IMR-90 (cell line): ENCODE data around the gene EHBP1L1. TPM values are rescaled to one million over a fixed set of nuclear protein-coding genes. Genes with fewer than 3 reads are reported as not detected.

Experiments
- ATAC-seq: fragments of 200-7000 bp; cut with Tn5 transposase; 2 replicates; pipeline ENCODE4 v1.9.1; 2020; ENCODE audit warnings: low read depth, mild to moderate bottlenecking, moderate library complexity
- BruUV-seq: library from RNA; stranded (reverse); fragments of 400-500 nt; replicated peaks from 2 replicates; lab custom pipeline; 2021; lab: Mats Ljungman, UMichigan
- CTCF ChIA-PET: fragments of 300-600 bp; formaldehyde crosslinking; extraction: SDS; loops from one replicate; lab custom pipeline; 2021; ENCODE audit warnings: antibody characterized with exemption; lab: Yijun Ruan, JAX
- POLR2A ChIA-PET: fragments of 300-600 bp; sonication (Branson Sonifier 250); formaldehyde crosslinking; loops from one replicate; lab custom pipeline; 2022; ENCODE audit warnings: antibody characterized with exemption; ENCODE audit not compliant: unreplicated experiment; lab: Charles Lee
- DNase-seq: peaks from one replicate; pipeline ENCODE4 v3.0.0; 2013
- H2AFZ ChIP-seq: replicated peaks from 2 replicates; pipeline ENCODE3; 2013; ENCODE audit warnings: low read length, mild to moderate bottlenecking; ENCODE audit not compliant: poor library complexity
- H2AK5ac ChIP-seq: 2 replicates; pipeline ENCODE4 v1.6.1; 2013; ENCODE audit warnings: low read depth, low read length, inconsistent platforms
- H2AK9ac ChIP-seq: replicated peaks from 2 replicates; pipeline ENCODE3; 2013; ENCODE audit warnings: mild to moderate bottlenecking, low read depth, low read length, moderate library complexity; ENCODE audit not compliant: poor library complexity
- H2BK120ac ChIP-seq: 2 replicates; pipeline ENCODE4 v1.6.1; 2013; ENCODE audit warnings: low read depth, low read length, inconsistent platforms
- H2BK15ac ChIP-seq: 3 replicates; pipeline ENCODE4 v1.6.1; 2013; ENCODE audit warnings: low read depth, low read length, inconsistent platforms
- H2BK20ac ChIP-seq: 2 replicates; pipeline ENCODE4 v1.6.1; 2013; ENCODE audit warnings: low read depth, mild to moderate bottlenecking, inconsistent platforms, low read length, moderate library complexity
- H2BK5ac ChIP-seq: 2 replicates; pipeline ENCODE4 v1.6.1; 2013; ENCODE audit warnings: mild to moderate bottlenecking, low read depth, low read length, inconsistent platforms; ENCODE audit not compliant: poor library complexity, severe bottlenecking
- H3K14ac ChIP-seq: replicated peaks from 2 replicates; pipeline ENCODE4 v1.6.1; 2013; ENCODE audit warnings: low read depth, low read length, inconsistent platforms
- H3K18ac ChIP-seq: 2 replicates; pipeline ENCODE4 v1.6.1; 2013; ENCODE audit warnings: low read depth, low read length, control low read depth
- H3K23ac ChIP-seq: 2 replicates; pipeline ENCODE4 v1.6.1; 2013; ENCODE audit warnings: low read depth, low read length, inconsistent platforms
- H3K27ac ChIP-seq: 2 replicates; pipeline ENCODE4 v1.5.1; 2013; ENCODE audit warnings: mild to moderate bottlenecking, control low read depth, low read length; ENCODE audit not compliant: insufficient read depth
- H3K27me3 ChIP-seq: 2 replicates; pipeline ENCODE4 v1.6.1; 2013; ENCODE audit warnings: low read length; ENCODE audit not compliant: control insufficient read depth, insufficient read depth
- H3K36me3 ChIP-seq: 2 replicates; pipeline ENCODE4 v1.6.1; 2013; ENCODE audit warnings: low read length, mixed read lengths; ENCODE audit not compliant: control insufficient read depth, insufficient read depth
- H3K4ac ChIP-seq: 2 replicates; pipeline ENCODE4 v1.6.1; 2013; ENCODE audit warnings: low read depth, low read length, inconsistent platforms
- H3K4me1 ChIP-seq: 2 replicates; pipeline ENCODE4 v1.6.1; 2013; ENCODE audit warnings: low read length, mixed read lengths; ENCODE audit not compliant: control insufficient read depth, insufficient read depth
- H3K4me2 ChIP-seq: 2 replicates; pipeline ENCODE4 v1.6.1; 2013; ENCODE audit warnings: low read depth, mild to moderate bottlenecking, control low read depth, low read length, moderate library complexity
- H3K4me3 ChIP-seq: 2 replicates; pipeline ENCODE4 v1.5.1; 2013; ENCODE audit warnings: low read depth, mild to moderate bottlenecking, control low read depth, low read length, moderate library complexity; ENCODE audit not compliant: insufficient read depth
- H3K56ac ChIP-seq: 2 replicates; pipeline ENCODE4 v1.6.1; 2013; ENCODE audit warnings: low read length, inconsistent platforms; ENCODE audit not compliant: insufficient read depth; ENCODE audit errors: extremely low read depth
- H3K79me1 ChIP-seq, 2 experiments: 2 replicates each; pipeline ENCODE4 v1.6.1; 2013; ENCODE audit warnings: low read length in 2 of 2, inconsistent platforms in 1 of 2, low read depth in 1 of 2
- H3K9ac ChIP-seq: 2 replicates; pipeline ENCODE4 v1.6.1; 2013; ENCODE audit warnings: low read depth, low read length, control low read depth
- H3K9me1 ChIP-seq: 2 replicates; pipeline ENCODE4 v1.6.1; 2013; ENCODE audit warnings: low read length, inconsistent platforms; ENCODE audit not compliant: insufficient read depth
- H3K9me3 ChIP-seq: 2 replicates; pipeline ENCODE4 v1.6.1; 2013; ENCODE audit warnings: low read length; ENCODE audit not compliant: control insufficient read depth, insufficient read depth
- H4K20me1 ChIP-seq: 2 replicates; pipeline ENCODE4 v1.6.1; 2013; ENCODE audit warnings: low read length, inconsistent platforms; ENCODE audit not compliant: insufficient read depth
- H4K5ac ChIP-seq: 2 replicates; pipeline ENCODE4 v1.6.1; 2013; ENCODE audit warnings: mild to moderate bottlenecking, low read depth, low read length, control low read depth
- H4K8ac ChIP-seq, 2 experiments: 2 replicates each; pipeline ENCODE4 v1.6.1; 2013; ENCODE audit warnings: low read depth in 2 of 2, low read length in 2 of 2, control low read depth in 1 of 2, inconsistent platforms in 1 of 2
- H4K91ac ChIP-seq: 2 replicates; pipeline ENCODE4 v1.6.1; 2013; ENCODE audit warnings: low read depth, low read length, inconsistent platforms; ENCODE audit not compliant: insufficient read depth
- BHLHE40 ChIP-seq: fragments of 150-350 bp; IDR thresholded peaks from 2 replicates; pipeline ENCODE4 v1.6.1; 2016; ENCODE audit warnings: mild to moderate bottlenecking, low read depth, low read length
- CEBPB ChIP-seq: IDR thresholded peaks from 2 replicates; pipeline ENCODE4 v1.6.1; 2012; ENCODE audit warnings: low read depth, low read length, improper control_type of control experiment
- CHD1 ChIP-seq: IDR thresholded peaks from 2 replicates; pipeline ENCODE4 v1.6.1; 2012; ENCODE audit warnings: low read depth, low read length, improper control_type of control experiment
- CTCF ChIP-seq: conservative IDR thresholded peaks from 2 replicates; pipeline ENCODE4 v1.5.1; 2012; ENCODE audit warnings: mild to moderate bottlenecking, low read depth, low read length, improper control_type of control experiment
- FOS ChIP-seq: fragments of 150-350 bp; IDR thresholded peaks from 2 replicates; pipeline ENCODE4 v1.6.1; 2016; ENCODE audit warnings: low read depth, low read length
- MAFK ChIP-seq: IDR thresholded peaks from 2 replicates; pipeline ENCODE4 v1.6.1; 2012; ENCODE audit warnings: low read depth, low read length, improper control_type of control experiment
- MAZ ChIP-seq: IDR thresholded peaks from 2 replicates; pipeline ENCODE4 v1.6.1; 2012; ENCODE audit warnings: low read depth, mild to moderate bottlenecking, low read length, improper control_type of control experiment, moderate library complexity, borderline replicate concordance
- MXI1 ChIP-seq: IDR thresholded peaks from 2 replicates; pipeline ENCODE4 v1.6.1; 2012; ENCODE audit warnings: low read depth, mild to moderate bottlenecking, low read length, moderate library complexity, borderline replicate concordance
- NFE2L2 ChIP-seq: fragments of 150-350 bp; IDR thresholded peaks from 2 replicates; pipeline ENCODE4 v1.6.1; 2016; ENCODE audit warnings: low read depth, mild to moderate bottlenecking, low read length
- POLR2A ChIP-seq: IDR thresholded peaks from 2 replicates; pipeline ENCODE4 v1.6.1; 2012; ENCODE audit warnings: mild to moderate bottlenecking, low read depth, low read length
- RAD21 ChIP-seq: IDR thresholded peaks from 2 replicates; pipeline ENCODE4 v1.6.1; 2012; ENCODE audit warnings: low read length, improper control_type of control experiment
- RCOR1 ChIP-seq: IDR thresholded peaks from 2 replicates; pipeline ENCODE4 v1.6.1; 2012; ENCODE audit warnings: mild to moderate bottlenecking, low read length, improper control_type of control experiment; ENCODE audit not compliant: insufficient replicate concordance
- RFX5 ChIP-seq: IDR thresholded peaks from 2 replicates; pipeline ENCODE4 v1.8.0; 2012; ENCODE audit warnings: low read depth, mild to moderate bottlenecking, low read length, moderate library complexity
- SMC3 ChIP-seq: fragments of 150-350 bp; IDR thresholded peaks from 2 replicates; pipeline ENCODE4 v1.6.1; 2016; ENCODE audit warnings: low read depth, mild to moderate bottlenecking, antibody characterized with exemption, low read length, moderate library complexity
- USF2 ChIP-seq: fragments of 150-350 bp; IDR thresholded peaks from 2 replicates; pipeline ENCODE4 v1.6.1; 2017; ENCODE audit warnings: mild to moderate bottlenecking, antibody characterized with exemption, low read length, low read depth
- WGBS, 2 experiments: methylation state at CpG; one replicate each; pipeline versions ENCODE4 v1.1.5 to v1.1.7; 2013; ENCODE audit warnings: missing lambda C conversion rate in 2 of 2; ENCODE audit not compliant: insufficient read length in 1 of 2; ENCODE audit errors: extremely low coverage in 2 of 2; 5-methylcytosine and 5-hydroxymethylcytosine counted together
- dilution Hi-C: fragments of 300-500 bp; cut with HindIII; formaldehyde crosslinking; loops from one replicate; pipeline ENCODE4 v1.14.3; 2018; ENCODE audit warnings: low sequenced_read_pairs; ENCODE audit not compliant: unreplicated experiment
- in situ Hi-C: fragments of 300-500 bp; cut with MboI; formaldehyde crosslinking; loops from 3 replicates; pipeline ENCODE4 v1.14.3; 2019; ENCODE audit warnings: low sequenced_read_pairs, inconsistent platforms, mixed read lengths
- intact Hi-C: fragments of 100-400 bp; cut with micrococcal nuclease; formaldehyde crosslinking; loops from 2 replicates; pipeline ENCODE4 v1.10.0; 2022
- polyA plus RNA-seq, 3 experiments: library from polyadenylated mRNA; depleted of rRNA; stranded (reverse); fragments of >200 nt; gene quantifications; 2 replicates each; pipeline ENCODE4 v1.2.3, GENCODE V29; 2012; ENCODE audit warnings: low replicate concordance in 1 of 3
- total RNA-seq: library from RNA; depleted of rRNA; stranded (reverse); fragments of >200 nt; gene quantifications from 2 replicates; pipeline ENCODE4 v1.2.3, GENCODE V29; 2012
- TF ChIP-seq, protein P1 (sequence below): fragments of 150-350 bp; IDR thresholded peaks from 2 replicates; pipeline ENCODE4 v1.6.1; 2016; ENCODE audit warnings: low read depth, mild to moderate bottlenecking, low read length, moderate library complexity, borderline replicate concordance

Gene EHBP1L1
- total and polyA plus RNA-seq, 2 of the 4 experiments (the other 2 are of a cell fraction): 10.0 to 27.4 TPM

GRCh38 chr11:65623852-65624616 is 48.2 kb downstream of the EHBP1L1 start:
- ATAC-seq (no peak), DNase-seq (no peak)
- H3K4me3 ChIP-seq: no peak overlapping the region
- no peaks in the 10 kb centered on the region for H3K9me1 ChIP-seq
- no peak overlapping the region for H3K56ac ChIP-seq
- no peak overlapping the region for H2BK20ac ChIP-seq
- H4K91ac ChIP-seq: no peak overlapping the region
- no peak overlapping the region for H3K27ac ChIP-seq
- peaks cover 16 to 20% of the 10 kb centered on the region in 2 experiments; a peak in 3 of 4 replicates for H3K79me1 ChIP-seq
- no peak overlapping the region for H2BK15ac ChIP-seq
- no peak overlapping the region for H3K23ac ChIP-seq
- H3K36me3 ChIP-seq: peaks cover 88% of the 10 kb centered on the region
- H3K14ac ChIP-seq: no peak overlapping the region
- no peak overlapping the region for H4K8ac ChIP-seq
- no peak overlapping the region for H2BK120ac ChIP-seq
- H3K4me2 ChIP-seq: no peak overlapping the region
- no peak for TF ChIP-seq CHD1
- no peak for TF ChIP-seq MAFK
- no peak for TF ChIP-seq MAZ
- TF ChIP-seq POLR2A: no peak
- TF ChIP-seq NFE2L2: no peak
- no peak for TF ChIP-seq RAD21
- TF ChIP-seq RFX5: no peak
- no peak for TF ChIP-seq CEBPB
- no peak for TF ChIP-seq MXI1
- no peak for TF ChIP-seq CTCF
- no peak for TF ChIP-seq USF2
- TF ChIP-seq BHLHE40: no peak
- no peak for TF ChIP-seq RCOR1
- TF ChIP-seq, protein P1, sequence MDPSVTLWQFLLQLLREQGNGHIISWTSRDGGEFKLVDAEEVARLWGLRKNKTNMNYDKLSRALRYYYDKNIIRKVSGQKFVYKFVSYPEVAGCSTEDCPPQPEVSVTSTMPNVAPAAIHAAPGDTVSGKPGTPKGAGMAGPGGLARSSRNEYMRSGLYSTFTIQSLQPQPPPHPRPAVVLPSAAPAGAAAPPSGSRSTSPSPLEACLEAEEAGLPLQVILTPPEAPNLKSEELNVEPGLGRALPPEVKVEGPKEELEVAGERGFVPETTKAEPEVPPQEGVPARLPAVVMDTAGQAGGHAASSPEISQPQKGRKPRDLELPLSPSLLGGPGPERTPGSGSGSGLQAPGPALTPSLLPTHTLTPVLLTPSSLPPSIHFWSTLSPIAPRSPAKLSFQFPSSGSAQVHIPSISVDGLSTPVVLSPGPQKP: no peak
- no peak for TF ChIP-seq FOS
- no peak for TF ChIP-seq SMC3
- H3K27me3 ChIP-seq: no peaks in the 10 kb centered on the region
- BruUV-seq: no TSS peak
- H3K4me1 ChIP-seq: no peaks in the 10 kb centered on the region
- CTCF ChIA-PET: no interaction called here
- no peaks in the 10 kb centered on the region for H3K9me3 ChIP-seq
- H3K18ac ChIP-seq: no peak overlapping the region
- no peak overlapping the region for H3K9ac ChIP-seq
- H2AFZ ChIP-seq: peak overlapping the region; percentile 32
- peak overlapping the region; percentile 62 for H2AK9ac ChIP-seq
- POLR2A ChIA-PET: no interaction called here
- in situ Hi-C loops (no loop called here), intact Hi-C loops (no loop called here), dilution Hi-C loops (no loop called here)
- H4K20me1 ChIP-seq: peaks cover 3% of the 10 kb centered on the region
- H3K4ac ChIP-seq: no peak overlapping the region
- no peak overlapping the region for H4K5ac ChIP-seq
- H2BK5ac ChIP-seq: no peak overlapping the region
- no peak overlapping the region for H2AK5ac ChIP-seq
- 100% methylated on average over 4 of the region's 25 CpGs; no CpG with 5 or more reads in 1 of the 2 experiments for WGBS, 2 experiments
